ENCODE measurements around the gene UBALD1. TPM values are rescaled to one million over a fixed set of nuclear protein-coding genes. Genes with fewer than 3 reads are reported as not detected.

UBALD1 gene
- total RNA-seq, 1 experiment from 2014 or later: 24.6 TPM

DNA sequence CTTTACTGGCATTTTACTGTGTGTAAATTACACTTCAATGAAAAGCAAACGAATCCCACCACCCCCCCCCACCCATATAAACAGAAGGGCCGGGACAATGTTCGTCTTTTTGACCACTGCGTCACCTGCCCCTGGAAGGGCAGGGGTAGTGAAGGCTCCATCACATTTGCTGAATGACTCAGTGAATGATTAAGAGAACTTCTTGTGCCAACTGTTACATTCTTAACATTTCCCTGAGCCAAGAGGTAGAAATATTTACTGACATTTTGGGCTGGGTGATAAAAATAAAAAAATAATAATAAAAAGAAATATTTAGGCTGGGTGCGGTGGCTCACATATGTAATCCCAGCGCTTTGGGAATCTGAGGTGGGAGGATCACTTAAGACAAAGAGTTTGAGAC, 34.4 kb downstream of the UBALD1 start:
- POLR2A ChIA-PET (ENCODE audit: unreplicated experiment): no interaction called here
- TF ChIP-seq, protein P1, sequence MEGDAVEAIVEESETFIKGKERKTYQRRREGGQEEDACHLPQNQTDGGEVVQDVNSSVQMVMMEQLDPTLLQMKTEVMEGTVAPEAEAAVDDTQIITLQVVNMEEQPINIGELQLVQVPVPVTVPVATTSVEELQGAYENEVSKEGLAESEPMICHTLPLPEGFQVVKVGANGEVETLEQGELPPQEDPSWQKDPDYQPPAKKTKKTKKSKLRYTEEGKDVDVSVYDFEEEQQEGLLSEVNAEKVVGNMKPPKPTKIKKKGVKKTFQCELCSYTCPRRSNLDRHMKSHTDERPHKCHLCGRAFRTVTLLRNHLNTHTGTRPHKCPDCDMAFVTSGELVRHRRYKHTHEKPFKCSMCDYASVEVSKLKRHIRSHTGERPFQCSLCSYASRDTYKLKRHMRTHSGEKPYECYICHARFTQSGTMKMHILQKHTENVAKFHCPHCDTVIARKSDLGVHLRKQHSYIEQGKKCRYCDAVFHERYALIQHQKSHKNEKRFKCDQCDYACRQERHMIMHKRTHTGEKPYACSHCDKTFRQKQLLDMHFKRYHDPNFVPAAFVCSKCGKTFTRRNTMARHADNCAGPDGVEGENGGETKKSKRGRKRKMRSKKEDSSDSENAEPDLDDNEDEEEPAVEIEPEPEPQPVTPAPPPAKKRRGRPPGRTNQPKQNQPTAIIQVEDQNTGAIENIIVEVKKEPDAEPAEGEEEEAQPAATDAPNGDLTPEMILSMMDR (conservative IDR thresholded peaks at IDR 0.05; ENCODE audit: low read depth, low read length): no peak
- no peak for TF ChIP-seq EZH2 (IDR thresholded peaks at IDR 0.05; ENCODE audit: low read length, unreplicated experiment)
- TF ChIP-seq EZH2phosphoT487 (IDR thresholded peaks at IDR 0.05; ENCODE audit: borderline replicate concordance, low read length): no peak
- peak; percentile 97 for ATAC-seq

DNA sequence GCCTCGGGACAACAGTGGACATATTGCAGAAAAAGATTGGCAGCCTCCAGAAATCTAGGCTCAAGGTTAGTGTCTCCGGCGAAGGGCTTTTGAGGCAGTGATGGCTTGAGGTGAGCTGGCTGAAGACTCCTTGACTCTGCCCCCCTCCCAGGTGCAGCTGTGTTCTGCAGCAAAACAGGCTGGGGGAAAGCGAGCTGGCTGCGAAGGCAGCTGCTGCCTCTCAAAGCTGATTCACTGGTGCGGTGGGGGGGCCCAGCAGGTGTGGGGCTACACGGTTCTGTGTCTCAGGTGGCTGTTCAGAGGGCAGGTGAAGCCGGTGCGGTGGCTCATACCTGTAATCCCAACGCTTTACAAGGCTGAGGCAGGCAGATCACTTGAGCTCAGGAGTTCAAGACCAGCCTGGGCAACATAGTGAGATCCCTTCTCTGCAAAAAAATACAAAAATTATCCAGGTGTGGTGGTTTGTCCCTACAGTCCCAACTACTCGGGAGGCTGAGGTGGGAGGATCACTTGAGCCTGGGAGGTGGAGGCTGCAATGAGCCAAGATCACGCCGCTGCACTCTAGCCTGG, 35.6 kb downstream of the UBALD1 start:
- no peak overlapping the region for H3K4me3 ChIP-seq (ENCODE audit: low read length)

More for the DNA sequence above, 34.4 kb downstream of the UBALD1 start:
- DNase-seq: peak; percentile 87
- Histone ChIP-seq H3K4me2 (ENCODE audit: low read length) (no peak overlapping the region), H3K27me3 (ENCODE audit: low read length) (no peaks in the 10 kb centered on the region), H3K4me3 (ENCODE audit: low read length) (no peak overlapping the region), H3F3A (ENCODE audit: low read length, unreplicated experiment) (no peaks in the 10 kb centered on the region), H3K9me3 (ENCODE audit: low read length) (no peaks in the 10 kb centered on the region), H3K36me3 (ENCODE audit: low read depth, low read length) (no peaks in the 10 kb centered on the region), H4K20me1 (ENCODE audit: low read length) (no peaks in the 10 kb centered on the region), H2AFZ (ENCODE audit: low read length) (no peak overlapping the region), H3K9ac (ENCODE audit: low read length) (no peak overlapping the region), H3K9me2 (replicated peaks; ENCODE audit: low read length) (no peaks in the 10 kb centered on the region), H3K4me1 (ENCODE audit: insufficient read depth, low read length) (peaks cover 11% of the 10 kb centered on the region), H3K27ac (ENCODE audit: low read length) (peak overlapping the region; percentile 41; the same call in 1 of the 2 replicates), H3K79me2 (ENCODE audit: low read length) (no peaks in the 10 kb centered on the region)
- no TSS peak for BruUV-seq (replicated peaks)
- CTCF ChIA-PET: no interaction called here
- intact Hi-C loops (cut with micrococcal nuclease): no loop called here

DNA sequence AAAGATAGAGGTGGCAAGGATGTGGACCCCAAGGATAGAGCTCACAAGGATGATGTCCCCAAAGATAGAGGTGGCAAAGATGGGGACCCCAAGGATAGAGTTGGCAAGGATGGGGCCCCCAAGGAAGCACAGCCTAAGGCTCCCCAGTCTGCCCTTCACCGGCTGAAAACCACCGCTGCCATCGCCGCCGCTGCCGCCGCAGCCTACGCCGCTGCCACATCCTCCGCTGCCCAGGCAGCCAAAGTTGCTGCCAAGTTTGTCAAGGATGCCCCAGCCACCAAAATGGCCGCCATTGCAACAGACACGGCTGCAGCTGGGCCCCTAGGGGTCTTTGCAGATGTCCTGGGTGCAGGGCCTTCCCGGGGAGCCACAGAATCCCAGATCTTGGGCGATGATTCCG, 38.7 kb downstream of the UBALD1 start:
- Histone ChIP-seq H3K9me3 (ENCODE audit: low read length) (no peaks in the 10 kb centered on the region), H3K4me1 (ENCODE audit: insufficient read depth, low read length) (peaks cover 11% of the 10 kb centered on the region), H3K4me3 (ENCODE audit: low read length) (no peak overlapping the region), H3K27me3 (ENCODE audit: low read length) (no peaks in the 10 kb centered on the region), H3F3A (ENCODE audit: low read length, unreplicated experiment) (no peaks in the 10 kb centered on the region), H3K36me3 (ENCODE audit: low read depth, low read length) (no peaks in the 10 kb centered on the region), H3K9ac (ENCODE audit: low read length) (no peak overlapping the region), H4K20me1 (ENCODE audit: low read length) (no peaks in the 10 kb centered on the region), H3K9me2 (replicated peaks; ENCODE audit: low read length) (no peaks in the 10 kb centered on the region), H3K27ac (ENCODE audit: low read length) (no peak overlapping the region), H3K4me2 (ENCODE audit: low read length) (no peak overlapping the region), H2AFZ (ENCODE audit: low read length) (no peak overlapping the region), H3K79me2 (ENCODE audit: low read length) (no peaks in the 10 kb centered on the region)
- ChIA-PET POLR2A (ENCODE audit: unreplicated experiment) (no interaction called here), CTCF (no interaction called here)
- ATAC-seq (no peak), DNase-seq (no peak)
- no TSS peak for BruUV-seq (replicated peaks)
- intact Hi-C loops (cut with micrococcal nuclease): no loop called here
- no peak for TF ChIP-seq EZH2phosphoT487 (IDR thresholded peaks at IDR 0.05; ENCODE audit: borderline replicate concordance, low read length)
- TF ChIP-seq EZH2 (IDR thresholded peaks at IDR 0.05; ENCODE audit: low read length, unreplicated experiment): no peak
- TF ChIP-seq, protein P1 (conservative IDR thresholded peaks at IDR 0.05; ENCODE audit: low read depth, low read length): no peak

More for the DNA sequence above, 35.6 kb downstream of the UBALD1 start:
- DNase-seq (no peak), ATAC-seq (no peak)
- Histone ChIP-seq H3K36me3 (ENCODE audit: low read depth, low read length) (no peaks in the 10 kb centered on the region), H3K9ac (ENCODE audit: low read length) (no peak overlapping the region), H3K27me3 (ENCODE audit: low read length) (no peaks in the 10 kb centered on the region), H3K4me1 (ENCODE audit: insufficient read depth, low read length) (peaks cover 11% of the 10 kb centered on the region), H3F3A (ENCODE audit: low read length, unreplicated experiment) (no peaks in the 10 kb centered on the region), H3K9me3 (ENCODE audit: low read length) (no peaks in the 10 kb centered on the region), H4K20me1 (ENCODE audit: low read length) (no peaks in the 10 kb centered on the region), H3K79me2 (ENCODE audit: low read length) (no peaks in the 10 kb centered on the region), H3K27ac (ENCODE audit: low read length) (no peak overlapping the region), H3K4me2 (ENCODE audit: low read length) (no peak overlapping the region), H2AFZ (ENCODE audit: low read length) (no peak overlapping the region), H3K9me2 (replicated peaks; ENCODE audit: low read length) (no peaks in the 10 kb centered on the region)
- ChIA-PET CTCF (no interaction called here), POLR2A (ENCODE audit: unreplicated experiment) (no interaction called here)
- TF ChIP-seq EZH2phosphoT487 (IDR thresholded peaks at IDR 0.05; ENCODE audit: borderline replicate concordance, low read length) (no peak), EZH2 (IDR thresholded peaks at IDR 0.05; ENCODE audit: low read length, unreplicated experiment) (no peak)
- TF ChIP-seq, protein P1 (conservative IDR thresholded peaks at IDR 0.05; ENCODE audit: low read depth, low read length): no peak
- BruUV-seq (replicated peaks): no TSS peak
- intact Hi-C loops (cut with micrococcal nuclease): no loop called here
